ENCODE measurements around the gene CDK17.

- TF ChIP-seq EP300 (IDR thresholded peaks at IDR 0.05) (no peak), POLR2A (IDR thresholded peaks at IDR 0.05) (no peak)
Observed at GRCh38 chr12:96241431-96241830, 158.8 kb downstream of the CDK17 start.
